ENCODE results near the gene RASAL2.
A peak's percentile ranks its signal among the peaks of the same experiment; 100 is the strongest.

Gene RASAL2

DNA sequence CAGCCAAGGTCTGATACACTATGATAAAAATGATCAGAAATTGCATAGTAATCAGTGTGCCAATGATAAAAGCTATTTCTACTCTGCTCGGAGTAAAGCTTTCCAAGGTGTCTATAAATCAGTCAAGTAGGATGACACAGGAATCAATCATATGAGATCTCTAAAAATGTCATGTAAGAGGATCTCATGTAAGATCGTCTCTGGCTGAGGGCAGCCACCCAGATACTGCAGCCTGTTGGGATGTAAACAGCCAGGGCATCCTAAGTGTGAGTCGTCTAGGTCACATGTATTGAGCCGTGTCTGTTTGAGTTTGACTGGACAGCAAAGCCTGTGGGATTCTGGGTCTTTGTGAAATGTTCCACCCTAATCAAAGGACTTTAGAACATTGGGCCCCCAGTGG is 416.3 kb downstream of the RASAL2 start:
- ATAC-seq (ENCODE audit: low read depth) = no peak
- Histone ChIP-seq H3K9me3 (ENCODE audit: severe bottlenecking) (no peaks in the 10 kb centered on the region), H3K36me3 (ENCODE audit: low read depth) (no peaks in the 10 kb centered on the region), H3K27me3 (ENCODE audit: insufficient read depth, poor library complexity, severe bottlenecking) (no peaks in the 10 kb centered on the region), H3K4me3 (ENCODE audit: severe bottlenecking) (no peak overlapping the region), H3K4me1 (ENCODE audit: insufficient read depth, poor library complexity, severe bottlenecking) (no peaks in the 10 kb centered on the region), H3K27ac (ENCODE audit: poor library complexity, severe bottlenecking) (no peak overlapping the region)
- no peak for DNase-seq (ENCODE audit: low spot score)
- TF ChIP-seq, protein P1, sequence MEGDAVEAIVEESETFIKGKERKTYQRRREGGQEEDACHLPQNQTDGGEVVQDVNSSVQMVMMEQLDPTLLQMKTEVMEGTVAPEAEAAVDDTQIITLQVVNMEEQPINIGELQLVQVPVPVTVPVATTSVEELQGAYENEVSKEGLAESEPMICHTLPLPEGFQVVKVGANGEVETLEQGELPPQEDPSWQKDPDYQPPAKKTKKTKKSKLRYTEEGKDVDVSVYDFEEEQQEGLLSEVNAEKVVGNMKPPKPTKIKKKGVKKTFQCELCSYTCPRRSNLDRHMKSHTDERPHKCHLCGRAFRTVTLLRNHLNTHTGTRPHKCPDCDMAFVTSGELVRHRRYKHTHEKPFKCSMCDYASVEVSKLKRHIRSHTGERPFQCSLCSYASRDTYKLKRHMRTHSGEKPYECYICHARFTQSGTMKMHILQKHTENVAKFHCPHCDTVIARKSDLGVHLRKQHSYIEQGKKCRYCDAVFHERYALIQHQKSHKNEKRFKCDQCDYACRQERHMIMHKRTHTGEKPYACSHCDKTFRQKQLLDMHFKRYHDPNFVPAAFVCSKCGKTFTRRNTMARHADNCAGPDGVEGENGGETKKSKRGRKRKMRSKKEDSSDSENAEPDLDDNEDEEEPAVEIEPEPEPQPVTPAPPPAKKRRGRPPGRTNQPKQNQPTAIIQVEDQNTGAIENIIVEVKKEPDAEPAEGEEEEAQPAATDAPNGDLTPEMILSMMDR (IDR thresholded peaks at IDR 0.05; ENCODE audit: poor library complexity, severe bottlenecking) = no peak

DNA sequence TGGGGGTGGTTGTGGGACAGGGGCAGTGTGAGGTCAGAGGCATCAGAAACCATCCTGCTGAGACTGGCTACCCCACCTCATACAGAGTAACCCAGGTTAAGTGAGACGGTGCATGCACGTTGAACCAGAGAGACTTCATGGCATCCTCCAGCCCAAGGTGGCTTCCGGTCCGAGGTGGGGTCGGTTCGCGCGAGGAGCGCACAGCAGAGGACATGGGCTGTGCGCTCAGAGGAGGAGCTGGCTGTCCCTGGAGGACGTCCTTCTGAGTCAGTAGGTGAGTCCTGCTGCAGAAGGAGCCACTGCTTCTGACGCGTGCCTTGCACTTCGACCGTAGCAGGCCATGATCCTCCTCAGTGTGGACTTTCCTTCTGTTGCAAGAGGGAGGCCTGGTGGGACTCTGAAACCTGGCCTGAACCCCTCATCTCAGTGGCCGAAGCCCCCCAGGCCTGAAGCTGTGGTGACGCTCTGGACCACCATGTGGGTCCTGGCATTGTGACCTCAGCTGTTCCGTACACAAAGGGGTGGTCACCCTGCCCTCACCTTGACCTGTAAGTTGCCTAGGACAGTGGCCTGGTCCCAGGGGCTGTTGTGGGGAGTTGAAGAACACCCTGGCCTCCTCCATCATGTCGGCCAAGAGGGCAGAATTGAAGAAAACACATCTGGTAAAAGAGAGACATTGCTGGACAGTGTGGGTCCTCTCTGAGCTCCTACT is 418.8 kb downstream of the RASAL2 start, which contains the start of gene TEX35:
Gene TEX35 (plus strand): TSS at position 544 of the 712 bp plus-strand sequence. CDS start 80 bp downstream, at position 624.
- no peaks in the 10 kb centered on the region for H3K4me1 ChIP-seq (ENCODE audit: insufficient read depth, poor library complexity, severe bottlenecking)
- TF ChIP-seq, protein P1 (IDR thresholded peaks at IDR 0.05; ENCODE audit: poor library complexity, severe bottlenecking) = no peak
- ATAC-seq (ENCODE audit: low read depth) (no peak), DNase-seq (ENCODE audit: low spot score) (no peak)
- H3K4me3 ChIP-seq (ENCODE audit: severe bottlenecking) = no peak within 1 kb of the TSS
- no peak within 1 kb of the TSS for H3K27ac ChIP-seq (ENCODE audit: poor library complexity, severe bottlenecking)
- H3K36me3 ChIP-seq (ENCODE audit: low read depth) = no peaks in the 10 kb centered on the region
- no peaks in the 10 kb centered on the region for H3K27me3 ChIP-seq (ENCODE audit: insufficient read depth, poor library complexity, severe bottlenecking)
- H3K9me3 ChIP-seq (ENCODE audit: severe bottlenecking) = no peaks in the 10 kb centered on the region

DNA sequence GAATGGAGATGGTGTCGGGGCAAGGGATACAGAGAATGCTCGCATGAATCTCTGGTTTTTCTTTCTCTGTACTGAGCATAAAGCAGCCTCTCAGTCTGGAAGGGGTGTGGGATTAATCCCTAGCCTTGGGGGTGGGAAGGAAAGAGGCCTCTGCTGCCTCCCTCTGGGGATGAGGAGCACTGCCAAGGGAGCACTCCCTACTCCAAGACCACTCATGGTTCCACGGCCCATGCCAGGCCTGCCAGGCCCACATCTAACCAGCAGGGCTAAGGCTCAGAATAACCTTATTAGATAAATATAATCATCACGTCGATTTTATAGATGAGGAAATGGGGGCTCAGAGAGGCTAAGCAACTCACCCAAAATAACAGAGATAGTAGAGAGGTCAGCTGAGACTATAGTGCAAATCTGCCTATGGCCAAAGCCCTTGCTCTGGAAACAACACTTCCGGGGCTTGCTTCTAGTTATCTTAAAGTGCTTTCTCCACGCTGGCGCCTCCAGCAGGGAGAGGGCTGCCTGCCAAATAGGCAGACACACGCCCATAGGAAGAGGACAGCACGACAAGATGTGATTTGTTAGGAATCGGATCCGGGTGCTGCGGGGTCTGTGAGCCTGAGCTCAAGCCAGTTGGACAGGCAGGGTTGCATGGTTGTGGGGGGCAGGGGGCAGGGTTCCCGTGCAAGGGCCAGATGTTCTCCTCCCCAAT is 419.5 kb downstream of the RASAL2 start:
- no peak for DNase-seq (ENCODE audit: low spot score)
- no peaks in the 10 kb centered on the region for H3K9me3 ChIP-seq (ENCODE audit: severe bottlenecking)
- H3K36me3 ChIP-seq (ENCODE audit: low read depth) = no peaks in the 10 kb centered on the region
- no peaks in the 10 kb centered on the region for H3K27me3 ChIP-seq (ENCODE audit: insufficient read depth, poor library complexity, severe bottlenecking)
- no peak overlapping the region for H3K27ac ChIP-seq (ENCODE audit: poor library complexity, severe bottlenecking)
- H3K4me1 ChIP-seq (ENCODE audit: insufficient read depth, poor library complexity, severe bottlenecking) = no peaks in the 10 kb centered on the region
- H3K4me3 ChIP-seq (ENCODE audit: severe bottlenecking) = no peak overlapping the region
- ATAC-seq (ENCODE audit: low read depth) = no peak
- TF ChIP-seq, protein P1 (IDR thresholded peaks at IDR 0.05; ENCODE audit: poor library complexity, severe bottlenecking) = peak; percentile 8

DNA sequence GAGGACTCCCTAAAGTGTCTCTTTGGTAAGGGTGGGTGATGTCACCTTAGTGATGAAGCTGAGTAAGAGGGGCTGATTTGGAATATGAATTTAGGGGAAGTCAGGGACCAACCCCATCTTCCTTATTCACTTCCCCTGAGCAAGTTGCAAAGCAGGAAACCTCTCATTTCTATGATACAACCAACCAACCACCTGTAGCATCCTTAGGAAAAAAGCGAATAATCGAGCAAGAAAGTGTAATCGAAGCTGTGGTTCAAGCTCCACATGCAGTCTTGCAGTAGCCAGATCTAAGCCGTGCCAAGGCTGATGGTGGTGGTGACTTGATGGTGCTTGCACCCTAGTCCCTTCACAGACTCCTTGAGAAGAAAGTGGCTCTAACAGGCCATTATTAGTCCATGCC is 422.2 kb downstream of the RASAL2 start:
- Histone ChIP-seq H3K4me3 (ENCODE audit: severe bottlenecking) (no peak overlapping the region), H3K27ac (ENCODE audit: poor library complexity, severe bottlenecking) (no peak overlapping the region), H3K27me3 (ENCODE audit: insufficient read depth, poor library complexity, severe bottlenecking) (no peaks in the 10 kb centered on the region), H3K9me3 (ENCODE audit: severe bottlenecking) (no peaks in the 10 kb centered on the region), H3K4me1 (ENCODE audit: insufficient read depth, poor library complexity, severe bottlenecking) (no peaks in the 10 kb centered on the region), H3K36me3 (ENCODE audit: low read depth) (no peaks in the 10 kb centered on the region)
- no peak for DNase-seq (ENCODE audit: low spot score)
- ATAC-seq (ENCODE audit: low read depth) = no peak
- TF ChIP-seq, protein P1 (IDR thresholded peaks at IDR 0.05; ENCODE audit: poor library complexity, severe bottlenecking) = no peak

DNA sequence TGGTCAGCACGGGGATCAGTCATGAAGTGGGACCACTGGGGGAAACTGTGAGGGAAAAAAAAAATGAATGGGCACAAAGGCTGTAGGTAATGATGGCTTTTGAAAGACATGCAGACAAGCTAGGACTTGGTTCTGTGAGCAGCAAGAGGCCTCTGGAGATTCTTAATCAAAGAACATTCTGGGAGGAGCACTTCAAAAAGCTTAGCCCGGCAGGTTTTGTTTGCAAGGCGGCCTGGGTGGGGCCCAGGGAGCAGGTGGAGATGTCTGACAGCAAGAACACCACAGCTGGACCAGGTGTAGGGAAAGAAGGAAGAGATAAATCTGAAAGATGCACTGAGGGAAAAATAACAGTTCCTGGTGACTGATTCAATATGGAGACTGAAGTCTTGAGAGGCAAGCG is 425.0 kb downstream of the RASAL2 start:
- Histone ChIP-seq H3K4me1 (ENCODE audit: insufficient read depth, poor library complexity, severe bottlenecking) (no peaks in the 10 kb centered on the region), H3K27ac (ENCODE audit: poor library complexity, severe bottlenecking) (no peak overlapping the region), H3K9me3 (ENCODE audit: severe bottlenecking) (no peaks in the 10 kb centered on the region), H3K27me3 (ENCODE audit: insufficient read depth, poor library complexity, severe bottlenecking) (no peaks in the 10 kb centered on the region), H3K4me3 (ENCODE audit: severe bottlenecking) (no peak overlapping the region), H3K36me3 (ENCODE audit: low read depth) (no peaks in the 10 kb centered on the region)
- DNase-seq (ENCODE audit: low spot score) (no peak), ATAC-seq (ENCODE audit: low read depth) (no peak)
- TF ChIP-seq, protein P1 (IDR thresholded peaks at IDR 0.05; ENCODE audit: poor library complexity, severe bottlenecking) = no peak
